ENCODE results near the gene TSPO2. TPM values are rescaled to one million over a fixed set of nuclear protein-coding genes. Genes with fewer than 3 reads are reported as not detected.

Gene TSPO2
- total and polyA plus RNA-seq, 9 of the 15 experiments (the other 6 are each of a cell fraction or from before 2014, with no cell fraction given) = not detected

DNA sequence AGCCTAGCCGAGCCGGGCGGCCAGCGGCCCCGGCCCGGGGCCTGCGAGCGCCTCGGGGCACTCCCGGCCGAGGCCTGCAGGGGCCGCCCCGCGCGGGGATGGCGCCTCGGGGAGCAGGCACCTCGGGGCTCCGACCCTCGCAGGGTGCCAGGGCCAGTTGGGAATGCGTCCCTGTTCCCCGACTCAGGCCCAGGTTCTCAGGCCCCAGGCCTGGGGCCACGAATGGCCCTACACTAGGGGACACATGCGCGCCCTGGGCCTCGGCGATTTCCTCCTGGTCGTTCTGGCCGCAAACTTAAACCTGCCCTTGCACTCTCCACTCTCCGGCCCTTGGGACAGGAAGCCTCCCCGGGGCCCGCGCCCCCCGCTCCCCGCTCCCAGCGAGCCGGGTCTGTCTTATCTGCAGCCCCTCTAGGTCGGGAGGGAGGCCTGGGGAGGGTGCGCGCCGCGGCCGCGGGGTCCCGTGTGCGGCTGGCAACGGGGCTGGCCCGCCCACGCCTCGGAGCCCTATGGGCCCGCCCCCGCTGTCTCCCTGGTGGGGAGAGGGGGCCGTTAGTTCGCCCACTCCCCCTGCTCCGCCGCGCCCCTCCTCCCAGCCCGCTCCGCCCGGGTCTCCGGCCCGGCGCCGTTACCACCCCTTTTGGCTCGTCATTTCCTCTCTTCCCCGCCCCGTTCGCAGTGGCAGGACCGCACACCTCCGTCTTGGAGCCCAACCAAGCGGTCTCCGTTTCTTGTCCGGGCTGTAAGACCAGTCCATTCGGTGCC is 31.1 kb downstream of the TSPO2 start (continued):
- TF ChIP-seq KLF10 (CRISPR knock-in tag; IDR thresholded peaks at IDR 0.05) (no peak), SMARCB1 (IDR thresholded peaks at IDR 0.05; ENCODE audit: insufficient read length, low read depth) (no peak), SNIP1 (IDR thresholded peaks at IDR 0.05; ENCODE audit: low read depth) (no peak), CREB3L1 (IDR thresholded peaks at IDR 0.05; ENCODE audit: borderline replicate concordance, low read depth) (peak; percentile 48; the same call in 1 of the 2 replicates), NBN (IDR thresholded peaks at IDR 0.05; ENCODE audit: low read depth) (no peak; the same call in 1 of the 2 replicates), ZNF699 (CRISPR knock-in tag; IDR thresholded peaks at IDR 0.05; ENCODE audit: insufficient replicate concordance) (no peak), ZNF133 (CRISPR knock-in tag; IDR thresholded peaks at IDR 0.05) (no peak), TCFL5 (CRISPR knock-in tag; conservative IDR thresholded peaks at IDR 0.05) (no peak), ELF2 (CRISPR knock-in tag; IDR thresholded peaks at IDR 0.05) (no peak; the same call in 1 of the 2 replicates), SETDB1 (IDR thresholded peaks at IDR 0.05; ENCODE audit: low read length) (no peak), ZBTB1 (CRISPR knock-in tag; IDR thresholded peaks at IDR 0.05; ENCODE audit: borderline replicate concordance, low read depth) (0 out of 2 replicates have a peak, but pooled peaks have one; percentile 11), ZNF354B (CRISPR knock-in tag; IDR thresholded peaks at IDR 0.05) (no peak), RBM15 (IDR thresholded peaks at IDR 0.05; ENCODE audit: insufficient read depth, low read length) (0 out of 2 replicates have a peak, but pooled peaks have one; percentile 52), TRIM24 (IDR thresholded peaks at IDR 0.05) (peak in 1 of 2 experiments; percentile 19; a peak in 1 of 4 replicates), ETS2 (tag; IDR thresholded peaks at IDR 0.05; ENCODE audit: borderline replicate concordance, poor library complexity, severe bottlenecking) (no peak), ZBTB7A (IDR thresholded peaks at IDR 0.05; ENCODE audit: borderline replicate concordance, control insufficient read depth, low read depth, low read length) (peak; percentile 100)
- TF ChIP-seq, protein P1, sequence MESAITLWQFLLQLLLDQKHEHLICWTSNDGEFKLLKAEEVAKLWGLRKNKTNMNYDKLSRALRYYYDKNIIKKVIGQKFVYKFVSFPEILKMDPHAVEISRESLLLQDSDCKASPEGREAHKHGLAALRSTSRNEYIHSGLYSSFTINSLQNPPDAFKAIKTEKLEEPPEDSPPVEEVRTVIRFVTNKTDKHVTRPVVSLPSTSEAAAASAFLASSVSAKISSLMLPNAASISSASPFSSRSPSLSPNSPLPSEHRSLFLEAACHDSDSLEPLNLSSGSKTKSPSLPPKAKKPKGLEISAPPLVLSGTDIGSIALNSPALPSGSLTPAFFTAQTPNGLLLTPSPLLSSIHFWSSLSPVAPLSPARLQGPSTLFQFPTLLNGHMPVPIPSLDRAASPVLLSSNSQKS (CRISPR knock-in tag; IDR thresholded peaks at IDR 0.05) = no peak
- TF ChIP-seq, protein P2, sequence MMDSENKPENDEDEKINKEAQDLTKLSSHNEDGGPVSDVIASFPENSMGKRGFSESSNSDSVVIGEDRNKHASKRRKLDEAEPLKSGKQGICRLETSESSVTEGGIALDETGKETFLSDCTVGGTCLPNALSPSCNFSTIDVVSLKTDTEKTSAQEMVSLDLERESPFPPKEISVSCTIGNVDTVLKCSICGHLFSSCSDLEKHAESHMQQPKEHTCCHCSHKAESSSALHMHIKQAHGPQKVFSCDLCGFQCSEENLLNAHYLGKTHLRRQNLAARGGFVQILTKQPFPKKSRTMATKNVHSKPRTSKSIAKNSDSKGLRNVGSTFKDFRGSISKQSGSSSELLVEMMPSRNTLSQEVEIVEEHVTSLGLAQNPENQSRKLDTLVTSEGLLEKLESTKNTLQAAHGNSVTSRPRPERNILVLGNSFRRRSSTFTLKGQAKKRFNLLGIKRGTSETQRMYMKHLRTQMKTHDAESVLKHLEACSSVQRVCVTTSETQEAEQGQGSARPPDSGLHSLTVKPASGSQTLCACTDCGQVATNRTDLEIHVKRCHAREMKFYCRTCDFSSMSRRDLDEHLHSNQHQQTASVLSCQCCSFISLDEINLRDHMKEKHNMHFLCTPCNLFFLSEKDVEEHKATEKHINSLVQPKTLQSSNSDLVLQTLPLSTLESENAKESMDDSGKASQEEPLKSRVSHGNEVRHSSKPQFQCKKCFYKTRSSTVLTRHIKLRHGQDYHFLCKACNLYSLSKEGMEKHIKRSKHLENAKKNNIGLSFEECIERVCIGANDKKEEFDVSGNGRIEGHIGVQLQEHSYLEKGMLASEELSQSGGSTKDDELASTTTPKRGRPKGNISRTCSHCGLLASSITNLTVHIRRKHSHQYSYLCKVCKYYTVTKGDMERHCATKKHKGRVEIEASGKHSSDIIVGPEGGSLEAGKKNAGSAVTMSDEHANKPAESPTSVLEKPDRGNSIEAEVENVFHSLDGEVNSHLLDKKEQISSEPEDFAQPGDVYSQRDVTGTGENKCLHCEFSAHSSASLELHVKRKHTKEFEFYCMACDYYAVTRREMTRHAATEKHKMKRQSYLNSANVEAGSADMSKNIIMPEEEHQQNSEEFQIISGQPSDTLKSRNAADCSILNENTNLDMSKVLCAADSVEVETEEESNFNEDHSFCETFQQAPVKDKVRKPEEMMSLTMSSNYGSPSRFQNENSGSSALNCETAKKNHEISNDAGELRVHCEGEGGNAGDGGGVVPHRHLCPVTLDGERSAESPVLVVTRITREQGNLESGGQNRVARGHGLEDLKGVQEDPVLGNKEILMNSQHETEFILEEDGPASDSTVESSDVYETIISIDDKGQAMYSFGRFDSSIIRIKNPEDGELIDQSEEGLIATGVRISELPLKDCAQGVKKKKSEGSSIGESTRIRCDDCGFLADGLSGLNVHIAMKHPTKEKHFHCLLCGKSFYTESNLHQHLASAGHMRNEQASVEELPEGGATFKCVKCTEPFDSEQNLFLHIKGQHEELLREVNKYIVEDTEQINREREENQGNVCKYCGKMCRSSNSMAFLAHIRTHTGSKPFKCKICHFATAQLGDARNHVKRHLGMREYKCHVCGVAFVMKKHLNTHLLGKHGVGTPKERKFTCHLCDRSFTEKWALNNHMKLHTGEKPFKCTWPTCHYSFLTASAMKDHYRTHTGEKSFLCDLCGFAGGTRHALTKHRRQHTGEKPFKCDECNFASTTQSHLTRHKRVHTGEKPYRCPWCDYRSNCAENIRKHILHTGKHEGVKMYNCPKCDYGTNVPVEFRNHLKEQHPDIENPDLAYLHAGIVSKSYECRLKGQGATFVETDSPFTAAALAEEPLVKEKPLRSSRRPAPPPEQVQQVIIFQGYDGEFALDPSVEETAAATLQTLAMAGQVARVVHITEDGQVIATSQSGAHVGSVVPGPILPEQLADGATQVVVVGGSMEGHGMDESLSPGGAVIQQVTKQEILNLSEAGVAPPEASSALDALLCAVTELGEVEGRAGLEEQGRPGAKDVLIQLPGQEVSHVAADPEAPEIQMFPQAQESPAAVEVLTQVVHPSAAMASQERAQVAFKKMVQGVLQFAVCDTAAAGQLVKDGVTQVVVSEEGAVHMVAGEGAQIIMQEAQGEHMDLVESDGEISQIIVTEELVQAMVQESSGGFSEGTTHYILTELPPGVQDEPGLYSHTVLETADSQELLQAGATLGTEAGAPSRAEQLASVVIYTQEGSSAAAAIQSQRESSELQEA (IDR thresholded peaks at IDR 0.05; ENCODE audit: low read depth) = no peak

All from K562 (cell line).